ENCODE measurements around the gene UGT1A1. TPM values are rescaled to one million over a fixed set of nuclear protein-coding genes. Genes with fewer than 3 reads are reported as not detected.

UGT1A1 gene
- total and polyA plus RNA-seq, 2 of the 13 experiments (the other 11 are each of a cell fraction or from before 2014, with no cell fraction given): 0.69 to 0.75 TPM

GRCh38 chr2:233756429-233757081 is 3.5 kb upstream of the UGT1A1 start (continued):
- TF ChIP-seq MTERF4 (CRISPR knock-in tag; IDR thresholded peaks at IDR 0.05) (no peak), PRPF4 (IDR thresholded peaks at IDR 0.05; ENCODE audit: low read depth, low read length, poor library complexity, severe bottlenecking) (no peak), ZBTB14 (CRISPR knock-in tag; IDR thresholded peaks at IDR 0.05) (no peak), HIC2 (CRISPR knock-in tag; IDR thresholded peaks at IDR 0.05; ENCODE audit: low read depth) (peak; percentile 45; the same call in 1 of the 2 replicates), ZSCAN20 (CRISPR knock-in tag; IDR thresholded peaks at IDR 0.05; ENCODE audit: borderline replicate concordance) (no peak), EHMT2 (IDR thresholded peaks at IDR 0.05; ENCODE audit: borderline replicate concordance, low read depth, low read length) (peak; percentile 70; the same call in 1 of the 2 replicates), MAZ (IDR thresholded peaks at IDR 0.05; ENCODE audit: borderline replicate concordance, low read depth, low read length) (no peak), MAZ (CRISPR knock-in tag; IDR thresholded peaks at IDR 0.05; ENCODE audit: low read depth) (peak; percentile 66; the same call in 1 of the 2 replicates), ZNF550 (CRISPR knock-in tag; IDR thresholded peaks at IDR 0.05; ENCODE audit: borderline replicate concordance) (no peak), SNAPC2 (CRISPR knock-in tag; IDR thresholded peaks at IDR 0.05) (peak; percentile 82; the same call in 1 of the 2 replicates), IRF9 (CRISPR knock-in tag; IDR thresholded peaks at IDR 0.05; ENCODE audit: borderline replicate concordance) (no peak; the same call in 1 of the 2 replicates), GTF3A (CRISPR knock-in tag; conservative IDR thresholded peaks at IDR 0.05) (no peak), ZBTB20 (CRISPR knock-in tag; IDR thresholded peaks at IDR 0.05; ENCODE audit: borderline replicate concordance, low read depth) (peak; percentile 89; the same call in 1 of the 2 replicates), TBP (CRISPR knock-in tag; IDR thresholded peaks at IDR 0.05) (no peak), ZNF782 (CRISPR knock-in tag; IDR thresholded peaks at IDR 0.05; ENCODE audit: borderline replicate concordance) (no peak), NBN (conservative IDR thresholded peaks at IDR 0.05) (no peak), ZNF710 (CRISPR knock-in tag; IDR thresholded peaks at IDR 0.05; ENCODE audit: borderline replicate concordance) (peak; percentile 52; the same call in 1 of the 2 replicates), FOXO1 (CRISPR knock-in tag; IDR thresholded peaks at IDR 0.05) (peak; percentile 86; the same call in 1 of the 2 replicates)
